Testis (tissue), 2 donors: Measurements from ENCODE around the gene MTM1.

Experiments
- POLR2A ChIP-seq: fragments of 450-650 bp; IDR thresholded peaks from one replicate; pipeline ENCODE4 v1.6.1; 2017; ENCODE audit warnings: antibody characterized with exemption, mild to moderate bottlenecking, moderate library complexity
- TF ChIP-seq, protein P1 (sequence below), 3 experiments: fragments of 450-650 bp in 2 of 3; fragments of 200-600 bp in 1 of 3; sonication (generic) in 1 of 3; IDR thresholded peaks; one replicate each; pipeline ENCODE4 v1.5.1; 2016 to 2019; ENCODE audit warnings: antibody characterized with exemption in 3 of 3, mild to moderate bottlenecking in 2 of 3, moderate library complexity in 1 of 3

DNA sequence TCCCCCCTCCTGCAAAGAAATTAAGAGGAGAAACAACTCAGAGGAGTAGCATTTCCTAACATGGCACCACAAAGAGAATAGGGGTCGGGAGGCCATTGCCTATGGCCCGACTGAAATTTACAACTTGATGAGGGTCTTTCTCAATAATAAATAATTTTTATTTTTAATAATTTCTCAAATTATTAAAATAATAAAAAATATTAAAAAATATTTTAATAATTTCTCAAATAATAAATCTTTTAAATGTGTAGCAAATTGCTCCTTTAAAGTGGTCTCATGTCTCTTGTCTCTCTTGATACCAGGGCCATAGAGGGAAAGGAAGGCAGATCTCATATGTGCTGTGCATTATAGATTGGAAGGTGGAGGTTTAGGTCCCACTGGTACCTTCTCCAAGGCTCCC is 75.5 kb downstream of the MTM1 start:
- TF ChIP-seq POLR2A = no peak
- TF ChIP-seq, protein P1, sequence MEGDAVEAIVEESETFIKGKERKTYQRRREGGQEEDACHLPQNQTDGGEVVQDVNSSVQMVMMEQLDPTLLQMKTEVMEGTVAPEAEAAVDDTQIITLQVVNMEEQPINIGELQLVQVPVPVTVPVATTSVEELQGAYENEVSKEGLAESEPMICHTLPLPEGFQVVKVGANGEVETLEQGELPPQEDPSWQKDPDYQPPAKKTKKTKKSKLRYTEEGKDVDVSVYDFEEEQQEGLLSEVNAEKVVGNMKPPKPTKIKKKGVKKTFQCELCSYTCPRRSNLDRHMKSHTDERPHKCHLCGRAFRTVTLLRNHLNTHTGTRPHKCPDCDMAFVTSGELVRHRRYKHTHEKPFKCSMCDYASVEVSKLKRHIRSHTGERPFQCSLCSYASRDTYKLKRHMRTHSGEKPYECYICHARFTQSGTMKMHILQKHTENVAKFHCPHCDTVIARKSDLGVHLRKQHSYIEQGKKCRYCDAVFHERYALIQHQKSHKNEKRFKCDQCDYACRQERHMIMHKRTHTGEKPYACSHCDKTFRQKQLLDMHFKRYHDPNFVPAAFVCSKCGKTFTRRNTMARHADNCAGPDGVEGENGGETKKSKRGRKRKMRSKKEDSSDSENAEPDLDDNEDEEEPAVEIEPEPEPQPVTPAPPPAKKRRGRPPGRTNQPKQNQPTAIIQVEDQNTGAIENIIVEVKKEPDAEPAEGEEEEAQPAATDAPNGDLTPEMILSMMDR (IDR thresholded peaks at IDR 0.05) = no peak
